Endodermal cell (in vitro differentiated cells): ENCODE measurements around the gene LTBP3. TPM values are rescaled to one million over a fixed set of nuclear protein-coding genes. Genes with fewer than 3 reads are reported as not detected.

Source experiments
- DNase-seq: peaks from one replicate; pipeline ENCODE4 v3.0.0-alpha.2; 2017
- H3K27ac ChIP-seq: 2 replicates; pipeline ENCODE4 v1.5.1; 2013; ENCODE audit warnings: mild to moderate bottlenecking, low read depth, low read length, moderate library complexity
- H3K27me3 ChIP-seq: 2 replicates; pipeline ENCODE4 v1.6.1; 2013; ENCODE audit warnings: mild to moderate bottlenecking, low read length, moderate library complexity; ENCODE audit not compliant: insufficient read depth, control insufficient read depth, poor library complexity, severe bottlenecking
- H3K36me3 ChIP-seq: 2 replicates; pipeline ENCODE4 v1.7.0; 2013; ENCODE audit warnings: mild to moderate bottlenecking, low read length, moderate library complexity; ENCODE audit not compliant: control insufficient read depth, insufficient read depth
- H3K4me1 ChIP-seq: one replicate; pipeline ENCODE4 v1.7.0; 2013; ENCODE audit warnings: low read length; ENCODE audit not compliant: control insufficient read depth, insufficient read depth
- H3K4me3 ChIP-seq: 2 replicates; pipeline ENCODE4 v1.5.1; 2013; ENCODE audit warnings: mild to moderate bottlenecking, low read length, moderate library complexity
- H3K9ac ChIP-seq: 2 replicates; pipeline ENCODE4 v1.6.1; 2013; ENCODE audit warnings: mild to moderate bottlenecking, low read length, moderate library complexity; ENCODE audit not compliant: poor library complexity, severe bottlenecking; ENCODE audit errors: extremely low read depth
- H3K9me3 ChIP-seq: 2 replicates; pipeline ENCODE4 v1.6.1; 2013; ENCODE audit warnings: mild to moderate bottlenecking, low read length, moderate library complexity; ENCODE audit not compliant: control insufficient read depth
- H3K27ac Mint-ChIP-seq: 2 replicates; pipeline ENCODE4 v1.8.0; 2020; ENCODE audit warnings: mixed read lengths
- H3K27me3 Mint-ChIP-seq: 2 replicates; pipeline ENCODE4 v1.8.0; 2021; ENCODE audit warnings: mild to moderate bottlenecking, mixed read lengths; ENCODE audit not compliant: insufficient read depth
- H3K36me3 Mint-ChIP-seq: 2 replicates; pipeline ENCODE4 v1.8.0; 2020; ENCODE audit warnings: low read depth, mixed read lengths
- H3K4me1 Mint-ChIP-seq: 2 replicates; pipeline ENCODE4 v1.8.0; 2020; ENCODE audit warnings: mixed read lengths
- H3K4me3 Mint-ChIP-seq: 2 replicates; pipeline ENCODE4 v1.8.0; 2020; ENCODE audit warnings: mild to moderate bottlenecking, moderate library complexity, mixed read lengths
- H3K9me3 Mint-ChIP-seq: 2 replicates; pipeline ENCODE4 v1.8.0; 2020; ENCODE audit warnings: mild to moderate bottlenecking, mixed read lengths
- CTCF ChIP-seq: fragments of 200-600 bp; sonication (generic); conservative IDR thresholded peaks from 2 replicates; pipeline ENCODE4 v1.5.0; 2021; ENCODE audit warnings: antibody characterized with exemption, mild to moderate bottlenecking
- WGBS, 2 experiments: methylation state at CpG; one replicate each; pipeline versions ENCODE4 v1.1.5 to v1.1.7; 2013; ENCODE audit warnings: missing lambda C conversion rate in 2 of 2, mixed read lengths in 1 of 2; ENCODE audit not compliant: insufficient coverage in 1 of 2, insufficient read length in 1 of 2; 5-methylcytosine and 5-hydroxymethylcytosine counted together
- total RNA-seq, 2 donors: library from RNA; stranded (reverse); fragmentation: NEBNext Ultra II Directional in 1 of 2; extraction: Animal tissue kit (Norgen Biotek cat#: 25700) in 1 of 2; gene quantifications; 2 replicates in 1 of 2; 3 replicates in 1 of 2; pipeline ENCODE4 v1.2.1, GENCODE V29; 2021

LTBP3 gene
- total RNA-seq, 2 donors from 2014 or later = 19.7 to 24.2 TPM

- Histone ChIP-seq H3K4me1 (peaks cover 2% of the 10 kb centered on the region), H3K9ac (no peak overlapping the region), H3K36me3 (no peaks in the 10 kb centered on the region), H3K27ac (no peak overlapping the region), H3K27me3 (peaks cover 41% of the 10 kb centered on the region), H3K4me3 (no peak overlapping the region), H3K9me3 (no peaks in the 10 kb centered on the region)
- H3K27me3 Mint-ChIP-seq = peaks cover 78% of the 10 kb centered on the region
- no peak overlapping the region for H3K27ac Mint-ChIP-seq
- 89 to 95% methylated on average over 3 to 7 of the region's 7 CpGs for WGBS, 2 experiments
- H3K36me3 Mint-ChIP-seq = peaks cover 4% of the 10 kb centered on the region
- H3K4me1 Mint-ChIP-seq = peaks cover 18% of the 10 kb centered on the region
- H3K4me3 Mint-ChIP-seq = no peak overlapping the region
- no peaks in the 10 kb centered on the region for H3K9me3 Mint-ChIP-seq
- DNase-seq = no peak
- TF ChIP-seq CTCF = no peak
These were observed 20.0 kb upstream of the LTBP3 start for GRCh38 chr11:65578134-65578533.

- Histone ChIP-seq H3K4me3 (no peak overlapping the region), H3K36me3 (no peaks in the 10 kb centered on the region), H3K9me3 (no peaks in the 10 kb centered on the region), H3K27me3 (peaks cover 37% of the 10 kb centered on the region), H3K27ac (no peak overlapping the region), H3K4me1 (peaks cover 2% of the 10 kb centered on the region), H3K9ac (no peak overlapping the region)
- Mint-ChIP-seq H3K4me1 (peaks cover 18% of the 10 kb centered on the region), H3K4me3 (no peak overlapping the region), H3K27ac (no peak overlapping the region), H3K27me3 (peaks cover 74% of the 10 kb centered on the region), H3K36me3 (peaks cover 4% of the 10 kb centered on the region), H3K9me3 (no peaks in the 10 kb centered on the region)
- WGBS, 2 experiments = 80 to 95% methylated on average over 4 to 8 of the region's 8 CpGs
- no peak for DNase-seq
- TF ChIP-seq CTCF = no peak
These were observed 19.6 kb upstream of the LTBP3 start for GRCh38 chr11:65577756-65578109.

- no peak for TF ChIP-seq CTCF
- no peak overlapping the region for H3K27ac ChIP-seq
- H3K4me3 ChIP-seq = no peak overlapping the region
- no peak overlapping the region for H3K9ac ChIP-seq
- H3K4me1 ChIP-seq = peaks cover 2% of the 10 kb centered on the region
- no peak for DNase-seq
- Mint-ChIP-seq H3K27me3 (peaks cover 68% of the 10 kb centered on the region), H3K27ac (no peak overlapping the region), H3K36me3 (peaks cover 4% of the 10 kb centered on the region), H3K4me3 (peak overlapping the region; percentile 97), H3K9me3 (no peaks in the 10 kb centered on the region), H3K4me1 (peaks cover 20% of the 10 kb centered on the region)
- no peaks in the 10 kb centered on the region for H3K9me3 ChIP-seq
- peaks cover 31% of the 10 kb centered on the region for H3K27me3 ChIP-seq
- no peaks in the 10 kb centered on the region for H3K36me3 ChIP-seq
- 85 to 97% methylated on average over 5 to 18 of the region's 18 CpGs for WGBS, 2 experiments
These were observed 19.0 kb upstream of the LTBP3 start for GRCh38 chr11:65576867-65577755.
